H9 (cell line): ENCODE measurements around the gene TMEM267. TPM values are rescaled to one million over a fixed set of nuclear protein-coding genes. Genes with fewer than 3 reads are reported as not detected.

Experiments
- DNase-seq: peaks from one replicate; pipeline ENCODE4 v3.0.0-alpha.2; 2017
- H2AFZ ChIP-seq: one replicate; pipeline ENCODE4 v1.6.1; 2013; ENCODE audit warnings: mild to moderate bottlenecking, low read length, control low read depth, moderate library complexity
- H2AK5ac ChIP-seq: 2 replicates; pipeline ENCODE4 v1.6.1; 2013; ENCODE audit warnings: low read length, control low read depth, mixed read lengths; ENCODE audit not compliant: insufficient read length
- H2BK120ac ChIP-seq: one replicate; pipeline ENCODE4 v1.6.1; 2013; ENCODE audit warnings: low read depth, mild to moderate bottlenecking, low read length, control low read depth, inconsistent platforms; ENCODE audit not compliant: poor library complexity, severe bottlenecking
- H2BK12ac ChIP-seq: 2 replicates; pipeline ENCODE4 v1.6.1; 2013; ENCODE audit warnings: low read length, control low read depth, mixed read lengths, low read depth; ENCODE audit not compliant: insufficient read length
- H2BK15ac ChIP-seq: 2 replicates; pipeline ENCODE4 v1.6.1; 2013; ENCODE audit warnings: low read depth, low read length, control low read depth
- H2BK20ac ChIP-seq: one replicate; pipeline ENCODE4 v1.6.1; 2013; ENCODE audit warnings: low read depth, mild to moderate bottlenecking, low read length, control low read depth, inconsistent platforms; ENCODE audit not compliant: poor library complexity, severe bottlenecking
- H2BK5ac ChIP-seq: 2 replicates; pipeline ENCODE4 v1.6.1; 2013; ENCODE audit warnings: low read length, control low read depth, mixed read lengths; ENCODE audit not compliant: insufficient read length
- H3K14ac ChIP-seq: 2 replicates; pipeline ENCODE4 v1.6.1; 2013; ENCODE audit warnings: low read length, control low read depth; ENCODE audit not compliant: insufficient read depth
- H3K18ac ChIP-seq: 2 replicates; pipeline ENCODE4 v1.6.1; 2013; ENCODE audit warnings: low read depth, mild to moderate bottlenecking, mixed read lengths, low read length, control low read depth; ENCODE audit not compliant: insufficient read length
- H3K23ac ChIP-seq: 2 replicates; pipeline ENCODE4 v1.6.1; 2013; ENCODE audit warnings: low read length, control low read depth, mixed read lengths, low read depth; ENCODE audit not compliant: insufficient read length
- H3K23me2 ChIP-seq: 2 replicates; pipeline ENCODE4 v1.6.1; 2013; ENCODE audit warnings: low read depth, mild to moderate bottlenecking, mixed read lengths, low read length, control low read depth; ENCODE audit not compliant: insufficient read length, poor library complexity, severe bottlenecking
- H3K27ac ChIP-seq: 2 replicates; pipeline ENCODE4 v1.5.1; 2013; ENCODE audit warnings: low read length, control low read depth, mixed read lengths, low read depth; ENCODE audit not compliant: insufficient read length
- H3K27me3 ChIP-seq: 2 replicates; pipeline ENCODE4 v1.6.1; 2013; ENCODE audit warnings: low read length, control low read depth, inconsistent platforms; ENCODE audit not compliant: insufficient read depth
- H3K4ac ChIP-seq: 2 replicates; pipeline ENCODE4 v1.6.1; 2013; ENCODE audit warnings: low read depth, mild to moderate bottlenecking, control low read depth, inconsistent platforms, low read length, moderate library complexity
- H3K4me1 ChIP-seq: 2 replicates; pipeline ENCODE4 v1.6.1; 2013; ENCODE audit warnings: low read length, control low read depth, inconsistent platforms; ENCODE audit not compliant: insufficient read depth
- H3K4me2 ChIP-seq: 2 replicates; pipeline ENCODE4 v1.6.1; 2013; ENCODE audit warnings: low read length, control low read depth, mixed read lengths; ENCODE audit not compliant: insufficient read length, insufficient read depth
- H3K56ac ChIP-seq: 2 replicates; pipeline ENCODE4 v1.6.1; 2013; ENCODE audit warnings: low read depth, mild to moderate bottlenecking, mixed read lengths, low read length, control low read depth; ENCODE audit not compliant: insufficient read length
- H3K79me1 ChIP-seq: 2 replicates; pipeline ENCODE4 v1.6.1; 2013; ENCODE audit warnings: low read depth, mild to moderate bottlenecking, moderate library complexity, low read length, control low read depth, inconsistent platforms; ENCODE audit not compliant: insufficient read depth, poor library complexity, severe bottlenecking
- H3K79me2 ChIP-seq: 2 replicates; pipeline ENCODE4 v1.6.1; 2013; ENCODE audit warnings: low read length, control low read depth, inconsistent platforms; ENCODE audit not compliant: insufficient read depth
- H3K9ac ChIP-seq: 2 replicates; pipeline ENCODE4 v1.6.1; 2013; ENCODE audit warnings: low read length, control low read depth, mixed read lengths; ENCODE audit not compliant: insufficient read length; ENCODE audit errors: extremely low read depth
- H3K9me3 ChIP-seq: one replicate; pipeline ENCODE4 v1.6.1; 2013; ENCODE audit warnings: low read depth, low read length, inconsistent platforms; ENCODE audit not compliant: control insufficient read depth
- H3T11ph ChIP-seq: one replicate; pipeline ENCODE4 v1.6.1; 2013; ENCODE audit warnings: mild to moderate bottlenecking, low read length, control low read depth, inconsistent platforms
- H4K20me1 ChIP-seq: one replicate; pipeline ENCODE4 v1.6.1; 2013; ENCODE audit not compliant: control insufficient read depth, insufficient read length, insufficient read depth
- H4K5ac ChIP-seq: 2 replicates; pipeline ENCODE4 v1.6.1; 2013; ENCODE audit warnings: low read depth, mild to moderate bottlenecking, mixed read lengths, low read length, control low read depth; ENCODE audit not compliant: insufficient read length
- H4K8ac ChIP-seq: replicated peaks from 2 replicates; pipeline ENCODE4 v1.6.1; 2013; ENCODE audit warnings: low read length, control low read depth, mixed read lengths, low read depth; ENCODE audit not compliant: insufficient read length
- H4K91ac ChIP-seq: 2 replicates; pipeline ENCODE4 v1.6.1; 2013; ENCODE audit warnings: low read depth, mild to moderate bottlenecking, moderate library complexity, mixed read lengths, low read length, control low read depth; ENCODE audit not compliant: insufficient read length
- H3K27ac Mint-ChIP-seq, 3 experiments: 2 replicates in 2 of 3; 3 replicates in 1 of 3; pipeline ENCODE4 v1.8.0; 2020 to 2021; ENCODE audit warnings: mixed read lengths in 3 of 3, mild to moderate bottlenecking in 1 of 3, moderate library complexity in 1 of 3
- H3K27me3 Mint-ChIP-seq: 2 replicates; pipeline ENCODE4 v1.8.0; 2021; ENCODE audit warnings: low read depth, mild to moderate bottlenecking, moderate library complexity, mixed read lengths
- H3K36me3 Mint-ChIP-seq, 3 experiments: 2 replicates in 2 of 3; 3 replicates in 1 of 3; pipeline ENCODE4 v1.8.0; 2020 to 2021; ENCODE audit warnings: low read depth in 3 of 3, mixed read lengths in 3 of 3; ENCODE audit not compliant: insufficient read depth in 1 of 3
- H3K4me1 Mint-ChIP-seq, 2 experiments: 2 replicates each; pipeline ENCODE4 v1.8.0; 2020; ENCODE audit warnings: mixed read lengths in 2 of 2
- H3K4me3 Mint-ChIP-seq, 2 experiments: 2 replicates in 1 of 2; 3 replicates in 1 of 2; pipeline ENCODE4 v1.8.0; 2020 to 2021; ENCODE audit warnings: mild to moderate bottlenecking in 2 of 2, mixed read lengths in 2 of 2, moderate library complexity in 1 of 2
- H3K9me3 Mint-ChIP-seq, 2 experiments: 2 replicates in 1 of 2; 3 replicates in 1 of 2; pipeline ENCODE4 v1.8.0; 2020; ENCODE audit warnings: mild to moderate bottlenecking in 2 of 2, mixed read lengths in 2 of 2, moderate library complexity in 1 of 2
- WGBS: extraction: QIAGEN DNeasy Blood & Tissue Kit; methylation state at CpG from one replicate; pipeline ENCODE4 v1.1.7; 2013; ENCODE audit warnings: missing lambda C conversion rate, low lambda C conversion rate, mixed read lengths; ENCODE audit not compliant: insufficient read length; ENCODE audit errors: extremely low coverage; 5-methylcytosine and 5-hydroxymethylcytosine counted together
- total RNA-seq: library from RNA; stranded (reverse); gene quantifications from 2 replicates; pipeline ENCODE4 v1.2.1, GENCODE V29; 2021
- TF ChIP-seq, protein P1 (sequence below): fragments of 200-600 bp; sonication (generic); conservative IDR thresholded peaks from 3 replicates; pipeline ENCODE4 v1.8.0; 2021; ENCODE audit warnings: antibody characterized with exemption, mild to moderate bottlenecking

The TMEM267 gene
- total RNA-seq, 1 experiment from 2014 or later = 5.1 TPM

DNA sequence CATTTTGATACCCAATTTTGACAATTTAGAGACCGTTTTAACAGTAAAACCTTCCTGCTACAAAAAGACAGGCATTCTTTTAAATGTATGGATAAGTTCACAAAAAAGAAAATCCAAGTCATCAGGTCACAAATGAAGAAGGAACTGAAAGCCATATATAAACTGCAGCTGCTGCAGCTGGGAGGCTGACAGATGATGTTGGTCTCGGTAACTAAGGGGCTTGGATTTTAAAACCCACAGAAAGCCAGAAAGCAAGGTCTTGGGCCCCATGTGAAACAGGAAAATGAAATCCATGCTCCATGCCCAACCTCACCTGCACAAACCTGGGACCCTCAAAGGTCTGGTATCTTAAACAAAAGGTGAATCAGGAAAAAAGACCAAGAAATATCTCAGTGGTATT is 47.0 kb upstream of the TMEM267 start:
- no peak for DNase-seq
- no peaks in the 10 kb centered on the region for H3K27me3 ChIP-seq
- H3T11ph ChIP-seq = no peak overlapping the region
- no peak overlapping the region for H2AK5ac ChIP-seq
- no peak overlapping the region for H2BK15ac ChIP-seq
- TF ChIP-seq, protein P1, sequence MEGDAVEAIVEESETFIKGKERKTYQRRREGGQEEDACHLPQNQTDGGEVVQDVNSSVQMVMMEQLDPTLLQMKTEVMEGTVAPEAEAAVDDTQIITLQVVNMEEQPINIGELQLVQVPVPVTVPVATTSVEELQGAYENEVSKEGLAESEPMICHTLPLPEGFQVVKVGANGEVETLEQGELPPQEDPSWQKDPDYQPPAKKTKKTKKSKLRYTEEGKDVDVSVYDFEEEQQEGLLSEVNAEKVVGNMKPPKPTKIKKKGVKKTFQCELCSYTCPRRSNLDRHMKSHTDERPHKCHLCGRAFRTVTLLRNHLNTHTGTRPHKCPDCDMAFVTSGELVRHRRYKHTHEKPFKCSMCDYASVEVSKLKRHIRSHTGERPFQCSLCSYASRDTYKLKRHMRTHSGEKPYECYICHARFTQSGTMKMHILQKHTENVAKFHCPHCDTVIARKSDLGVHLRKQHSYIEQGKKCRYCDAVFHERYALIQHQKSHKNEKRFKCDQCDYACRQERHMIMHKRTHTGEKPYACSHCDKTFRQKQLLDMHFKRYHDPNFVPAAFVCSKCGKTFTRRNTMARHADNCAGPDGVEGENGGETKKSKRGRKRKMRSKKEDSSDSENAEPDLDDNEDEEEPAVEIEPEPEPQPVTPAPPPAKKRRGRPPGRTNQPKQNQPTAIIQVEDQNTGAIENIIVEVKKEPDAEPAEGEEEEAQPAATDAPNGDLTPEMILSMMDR = no peak
- no peaks in the 10 kb centered on the region for H3K4me1 ChIP-seq
- Mint-ChIP-seq H3K27ac (no peak overlapping the region), H3K27me3 (no peaks in the 10 kb centered on the region), H3K36me3 (peaks cover 31 to 84% (median 82%) of the 10 kb centered on the region in 3 experiments; a peak in 6 of 7 replicates), H3K4me3 (no peak overlapping the region), H3K9me3 (no peaks in the 10 kb centered on the region), H3K4me1 (no peaks in the 10 kb centered on the region)
- no peak overlapping the region for H2AFZ ChIP-seq
- H4K20me1 ChIP-seq = no peaks in the 10 kb centered on the region
- no peak overlapping the region for H3K23ac ChIP-seq
- no peaks in the 10 kb centered on the region for H3K79me2 ChIP-seq
- no peak overlapping the region for H4K91ac ChIP-seq
- WGBS = no CpG with 5 or more reads among the region's 2 CpGs
- H3K4me2 ChIP-seq = no peak overlapping the region
- H3K14ac ChIP-seq = no peak overlapping the region
- H2BK12ac ChIP-seq = no peak overlapping the region
- H3K79me1 ChIP-seq = no peaks in the 10 kb centered on the region
- no peak overlapping the region for H3K56ac ChIP-seq
- no peak overlapping the region for H2BK120ac ChIP-seq
- no peak overlapping the region for H3K4ac ChIP-seq
- H4K8ac ChIP-seq = no peak overlapping the region
- no peak overlapping the region for H3K27ac ChIP-seq
- H3K9ac ChIP-seq = no peak overlapping the region
- no peaks in the 10 kb centered on the region for H3K9me3 ChIP-seq
- H2BK5ac ChIP-seq = no peak overlapping the region
- no peak overlapping the region for H2BK20ac ChIP-seq
- no peak overlapping the region for H4K5ac ChIP-seq
- no peak overlapping the region for H3K18ac ChIP-seq
- H3K23me2 ChIP-seq = no peaks in the 10 kb centered on the region
